HG02763 (cell line): ENCODE data around the gene PLB1.

Experiments used
- ATAC-seq: cut with Tn5 transposase; IDR thresholded peaks from one replicate; pipeline ENCODE4 v1.9.1; 2021; ENCODE audit warnings: mild to moderate bottlenecking, moderate library complexity; ENCODE audit not compliant: unreplicated experiment

The PLB1 gene

GRCh38 chr2:28558158-28558820, 62.4 kb downstream of the PLB1 start:
- no peak for ATAC-seq

- no peak for ATAC-seq
These were observed 63.1 kb downstream of the PLB1 start for GRCh38 chr2:28558918-28559317.

GRCh38 chr2:28563869-28564268, 68.0 kb downstream of the PLB1 start:
- no peak for ATAC-seq

- no peak for ATAC-seq
These were observed 68.5 kb downstream of the PLB1 start for GRCh38 chr2:28564346-28564745.

GRCh38 chr2:28565033-28565432, 69.2 kb downstream of the PLB1 start:
- ATAC-seq, result no peak

GRCh38 chr2:28565720-28566295, 69.9 kb downstream of the PLB1 start:
- no peak for ATAC-seq

- ATAC-seq, result peak; percentile 96
These were observed 70.7 kb downstream of the PLB1 start for GRCh38 chr2:28566521-28567041.

GRCh38 chr2:28567061-28567471, 71.2 kb downstream of the PLB1 start:
- ATAC-seq, result no peak

GRCh38 chr2:28568036-28568435, 72.2 kb downstream of the PLB1 start:
- no peak for ATAC-seq

GRCh38 chr2:28568533-28568932, 72.7 kb downstream of the PLB1 start:
- ATAC-seq, result no peak

GRCh38 chr2:28570431-28570830, 74.6 kb downstream of the PLB1 start:
- no peak for ATAC-seq

- no peak for ATAC-seq
These were observed 80.9 kb downstream of the PLB1 start for GRCh38 chr2:28576714-28577113.

GRCh38 chr2:28577791-28578680, 82.2 kb downstream of the PLB1 start:
- ATAC-seq, result no peak

- no peak for ATAC-seq
These were observed 82.9 kb downstream of the PLB1 start for GRCh38 chr2:28578774-28579173.

GRCh38 chr2:28579606-28580005, 83.7 kb downstream of the PLB1 start:
- no peak for ATAC-seq

GRCh38 chr2:28580078-28580477, 84.2 kb downstream of the PLB1 start:
- ATAC-seq, result no peak

GRCh38 chr2:28581312-28581711, 85.5 kb downstream of the PLB1 start:
- ATAC-seq, result no peak

GRCh38 chr2:28582152-28582551, 86.3 kb downstream of the PLB1 start:
- no peak for ATAC-seq

- ATAC-seq, result no peak
These were observed 86.7 kb downstream of the PLB1 start for GRCh38 chr2:28582595-28582994.

- ATAC-seq, result no peak
These were observed 88.2 kb downstream of the PLB1 start for GRCh38 chr2:28583899-28584553.

- no peak for ATAC-seq
These were observed 91.0 kb downstream of the PLB1 start for GRCh38 chr2:28586867-28587266.
